GM18907 (cell line): Measurements from ENCODE around the gene ANKMY2.
"Not testable (repeated sequence)": the region's sequence is repeated elsewhere in the genome, so short reads cannot be mapped to it uniquely, and the experiment has no call there.

Experiments used
- ATAC-seq: cut with Tn5 transposase; IDR thresholded peaks from one replicate; pipeline ENCODE4 v1.9.1; 2021; ENCODE audit warnings: mild to moderate bottlenecking, moderate library complexity; ENCODE audit not compliant: unreplicated experiment

The ANKMY2 gene

GRCh38 chr7:16645593-16646471, at the start of gene ANKMY2, which contains the start of gene BZW2:
ANKMY2 (minus strand) TSS chr7:16645754; CDS start chr7:16645573, 181 bp downstream.
BZW2 (plus strand) TSS chr7:16646181; CDS start chr7:16665444, 19,263 bp downstream.
- peak; percentile 98 for ATAC-seq

- no peak for ATAC-seq
Observed at GRCh38 chr7:16694806-16695205, 49.3 kb upstream of the ANKMY2 start.

- ATAC-seq = no peak
Observed at GRCh38 chr7:16693601-16694318, 48.2 kb upstream of the ANKMY2 start.

- ATAC-seq = no peak
Observed at GRCh38 chr7:16691241-16691640, 45.7 kb upstream of the ANKMY2 start.

GRCh38 chr7:16688249-16688648, 42.7 kb upstream of the ANKMY2 start:
- no peak for ATAC-seq

GRCh38 chr7:16685535-16685934, 40.0 kb upstream of the ANKMY2 start:
- no peak for ATAC-seq

- ATAC-seq = no peak
Observed at GRCh38 chr7:16684935-16685334, 39.4 kb upstream of the ANKMY2 start.

GRCh38 chr7:16678645-16679566, 33.4 kb upstream of the ANKMY2 start:
- ATAC-seq = not testable (repeated sequence)

GRCh38 chr7:16677978-16678494, 32.5 kb upstream of the ANKMY2 start:
- no peak for ATAC-seq

- ATAC-seq = no peak
Observed at GRCh38 chr7:16675277-16675676, 29.7 kb upstream of the ANKMY2 start.

GRCh38 chr7:16671811-16672210, 26.3 kb upstream of the ANKMY2 start:
- no peak for ATAC-seq

- ATAC-seq = no peak
Observed at GRCh38 chr7:16670731-16671344, 25.3 kb upstream of the ANKMY2 start.

- ATAC-seq = no peak
Observed at GRCh38 chr7:16670021-16670420, 24.5 kb upstream of the ANKMY2 start.

- no peak for ATAC-seq
Observed at GRCh38 chr7:16669581-16669980, 24.0 kb upstream of the ANKMY2 start.

GRCh38 chr7:16668978-16669377, 23.4 kb upstream of the ANKMY2 start:
- ATAC-seq = no peak

- no peak for ATAC-seq
Observed at GRCh38 chr7:16668049-16668858, 22.7 kb upstream of the ANKMY2 start.

- no peak for ATAC-seq
Observed at GRCh38 chr7:16667355-16667754, 21.8 kb upstream of the ANKMY2 start.

- no peak for ATAC-seq
Observed at GRCh38 chr7:16661924-16662323, 16.4 kb upstream of the ANKMY2 start.

- ATAC-seq = no peak
Observed at GRCh38 chr7:16660702-16661464, 15.3 kb upstream of the ANKMY2 start.
